Activated CD8-positive, alpha-beta memory T cell treated with anti-CD3 and anti-CD28 coated beads for 48 hours (primary cell): ENCODE measurements around the gene GLS.

Experiments used
- DNase-seq, 3 experiments: peaks; one replicate each; pipeline ENCODE4 v3.0.0-alpha.2; 2020; ENCODE audit warnings: low read depth in 2 of 3, low spot score in 2 of 3

The GLS gene

GRCh38 chr2:191012346-191012745, 131.7 kb downstream of the GLS start:
- DNase-seq, result no peak

GRCh38 chr2:191012845-191013681, 132.4 kb downstream of the GLS start:
- no peak for DNase-seq

DNA sequence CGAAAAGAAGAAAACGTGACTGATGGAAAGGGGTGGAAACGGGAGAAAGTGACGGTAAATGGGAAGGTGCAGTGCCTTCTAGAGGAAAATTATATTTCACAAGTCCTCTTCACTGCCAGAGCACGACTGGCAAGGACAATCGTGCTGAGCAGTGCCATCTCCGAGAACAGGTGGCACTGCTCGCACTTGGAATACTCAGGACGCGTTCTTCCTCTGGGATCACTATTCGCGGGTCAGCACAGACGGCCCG, 133.0 kb downstream of the GLS start:
- DNase-seq, result no peak

- peak; percentile 96 to 97 (median 96) for DNase-seq
These were observed 133.5 kb downstream of the GLS start, which contains the start of gene STAT1 for GRCh38 chr2:191013932-191014652. STAT1 (minus strand) TSS chr2:191014171; CDS start chr2:191010003, 4,168 bp downstream.

DNA sequence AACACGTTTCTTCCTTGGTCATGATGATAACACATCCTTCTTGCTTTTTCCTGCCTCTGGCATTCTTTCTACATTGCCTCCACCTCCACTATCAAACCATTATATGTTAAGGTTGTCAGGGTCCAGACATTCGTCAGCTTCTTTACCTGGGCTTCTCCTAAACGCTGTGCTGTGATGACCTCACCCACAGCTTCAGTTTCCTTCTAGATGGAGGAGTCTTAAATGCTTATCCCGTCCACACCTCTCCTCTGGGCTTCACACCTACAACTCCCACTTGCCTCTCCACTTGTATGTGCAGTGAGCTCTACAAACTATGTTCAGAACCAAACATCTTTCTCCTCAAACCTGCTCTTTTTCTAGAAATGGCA, 134.0 kb downstream of the GLS start:
- no peak for DNase-seq
